H9 (cell line): Measurements from ENCODE around the gene PHOSPHO2. TPM values are rescaled to one million over a fixed set of nuclear protein-coding genes. Genes with fewer than 3 reads are reported as not detected.

Experiments used
- DNase-seq: peaks from one replicate; pipeline ENCODE4 v3.0.0-alpha.2; 2017
- H2AFZ ChIP-seq: one replicate; pipeline ENCODE4 v1.6.1; 2013; ENCODE audit warnings: mild to moderate bottlenecking, low read length, control low read depth, moderate library complexity
- H2AK5ac ChIP-seq: 2 replicates; pipeline ENCODE4 v1.6.1; 2013; ENCODE audit warnings: low read length, control low read depth, mixed read lengths; ENCODE audit not compliant: insufficient read length
- H2BK120ac ChIP-seq: one replicate; pipeline ENCODE4 v1.6.1; 2013; ENCODE audit warnings: low read depth, mild to moderate bottlenecking, low read length, control low read depth, inconsistent platforms; ENCODE audit not compliant: poor library complexity, severe bottlenecking
- H2BK12ac ChIP-seq: 2 replicates; pipeline ENCODE4 v1.6.1; 2013; ENCODE audit warnings: low read length, control low read depth, mixed read lengths, low read depth; ENCODE audit not compliant: insufficient read length
- H2BK15ac ChIP-seq: 2 replicates; pipeline ENCODE4 v1.6.1; 2013; ENCODE audit warnings: low read depth, low read length, control low read depth
- H2BK20ac ChIP-seq: one replicate; pipeline ENCODE4 v1.6.1; 2013; ENCODE audit warnings: low read depth, mild to moderate bottlenecking, low read length, control low read depth, inconsistent platforms; ENCODE audit not compliant: poor library complexity, severe bottlenecking
- H2BK5ac ChIP-seq: 2 replicates; pipeline ENCODE4 v1.6.1; 2013; ENCODE audit warnings: low read length, control low read depth, mixed read lengths; ENCODE audit not compliant: insufficient read length
- H3K14ac ChIP-seq: 2 replicates; pipeline ENCODE4 v1.6.1; 2013; ENCODE audit warnings: low read length, control low read depth; ENCODE audit not compliant: insufficient read depth
- H3K18ac ChIP-seq: 2 replicates; pipeline ENCODE4 v1.6.1; 2013; ENCODE audit warnings: low read depth, mild to moderate bottlenecking, mixed read lengths, low read length, control low read depth; ENCODE audit not compliant: insufficient read length
- H3K23ac ChIP-seq: 2 replicates; pipeline ENCODE4 v1.6.1; 2013; ENCODE audit warnings: low read length, control low read depth, mixed read lengths, low read depth; ENCODE audit not compliant: insufficient read length
- H3K23me2 ChIP-seq: 2 replicates; pipeline ENCODE4 v1.6.1; 2013; ENCODE audit warnings: low read depth, mild to moderate bottlenecking, mixed read lengths, low read length, control low read depth; ENCODE audit not compliant: insufficient read length, poor library complexity, severe bottlenecking
- H3K27ac ChIP-seq: 2 replicates; pipeline ENCODE4 v1.5.1; 2013; ENCODE audit warnings: low read length, control low read depth, mixed read lengths, low read depth; ENCODE audit not compliant: insufficient read length
- H3K27me3 ChIP-seq: 2 replicates; pipeline ENCODE4 v1.6.1; 2013; ENCODE audit warnings: low read length, control low read depth, inconsistent platforms; ENCODE audit not compliant: insufficient read depth
- H3K4ac ChIP-seq: 2 replicates; pipeline ENCODE4 v1.6.1; 2013; ENCODE audit warnings: low read depth, mild to moderate bottlenecking, control low read depth, inconsistent platforms, low read length, moderate library complexity
- H3K4me1 ChIP-seq: 2 replicates; pipeline ENCODE4 v1.6.1; 2013; ENCODE audit warnings: low read length, control low read depth, inconsistent platforms; ENCODE audit not compliant: insufficient read depth
- H3K4me2 ChIP-seq: 2 replicates; pipeline ENCODE4 v1.6.1; 2013; ENCODE audit warnings: low read length, control low read depth, mixed read lengths; ENCODE audit not compliant: insufficient read length, insufficient read depth
- H3K56ac ChIP-seq: 2 replicates; pipeline ENCODE4 v1.6.1; 2013; ENCODE audit warnings: low read depth, mild to moderate bottlenecking, mixed read lengths, low read length, control low read depth; ENCODE audit not compliant: insufficient read length
- H3K79me1 ChIP-seq: 2 replicates; pipeline ENCODE4 v1.6.1; 2013; ENCODE audit warnings: low read depth, mild to moderate bottlenecking, moderate library complexity, low read length, control low read depth, inconsistent platforms; ENCODE audit not compliant: insufficient read depth, poor library complexity, severe bottlenecking
- H3K79me2 ChIP-seq: 2 replicates; pipeline ENCODE4 v1.6.1; 2013; ENCODE audit warnings: low read length, control low read depth, inconsistent platforms; ENCODE audit not compliant: insufficient read depth
- H3K9ac ChIP-seq: 2 replicates; pipeline ENCODE4 v1.6.1; 2013; ENCODE audit warnings: low read length, control low read depth, mixed read lengths; ENCODE audit not compliant: insufficient read length; ENCODE audit errors: extremely low read depth
- H3K9me3 ChIP-seq: one replicate; pipeline ENCODE4 v1.6.1; 2013; ENCODE audit warnings: low read depth, low read length, inconsistent platforms; ENCODE audit not compliant: control insufficient read depth
- H3T11ph ChIP-seq: one replicate; pipeline ENCODE4 v1.6.1; 2013; ENCODE audit warnings: mild to moderate bottlenecking, low read length, control low read depth, inconsistent platforms
- H4K20me1 ChIP-seq: one replicate; pipeline ENCODE4 v1.6.1; 2013; ENCODE audit not compliant: control insufficient read depth, insufficient read length, insufficient read depth
- H4K5ac ChIP-seq: 2 replicates; pipeline ENCODE4 v1.6.1; 2013; ENCODE audit warnings: low read depth, mild to moderate bottlenecking, mixed read lengths, low read length, control low read depth; ENCODE audit not compliant: insufficient read length
- H4K8ac ChIP-seq: replicated peaks from 2 replicates; pipeline ENCODE4 v1.6.1; 2013; ENCODE audit warnings: low read length, control low read depth, mixed read lengths, low read depth; ENCODE audit not compliant: insufficient read length
- H4K91ac ChIP-seq: 2 replicates; pipeline ENCODE4 v1.6.1; 2013; ENCODE audit warnings: low read depth, mild to moderate bottlenecking, moderate library complexity, mixed read lengths, low read length, control low read depth; ENCODE audit not compliant: insufficient read length
- H3K27ac Mint-ChIP-seq, 3 experiments: 2 replicates in 2 of 3; 3 replicates in 1 of 3; pipeline ENCODE4 v1.8.0; 2020 to 2021; ENCODE audit warnings: mixed read lengths in 3 of 3, mild to moderate bottlenecking in 1 of 3, moderate library complexity in 1 of 3
- H3K27me3 Mint-ChIP-seq: 2 replicates; pipeline ENCODE4 v1.8.0; 2021; ENCODE audit warnings: low read depth, mild to moderate bottlenecking, moderate library complexity, mixed read lengths
- H3K36me3 Mint-ChIP-seq, 3 experiments: 2 replicates in 2 of 3; 3 replicates in 1 of 3; pipeline ENCODE4 v1.8.0; 2020 to 2021; ENCODE audit warnings: low read depth in 3 of 3, mixed read lengths in 3 of 3; ENCODE audit not compliant: insufficient read depth in 1 of 3
- H3K4me1 Mint-ChIP-seq, 2 experiments: 2 replicates each; pipeline ENCODE4 v1.8.0; 2020; ENCODE audit warnings: mixed read lengths in 2 of 2
- H3K4me3 Mint-ChIP-seq, 2 experiments: 2 replicates in 1 of 2; 3 replicates in 1 of 2; pipeline ENCODE4 v1.8.0; 2020 to 2021; ENCODE audit warnings: mild to moderate bottlenecking in 2 of 2, mixed read lengths in 2 of 2, moderate library complexity in 1 of 2
- H3K9me3 Mint-ChIP-seq, 2 experiments: 2 replicates in 1 of 2; 3 replicates in 1 of 2; pipeline ENCODE4 v1.8.0; 2020; ENCODE audit warnings: mild to moderate bottlenecking in 2 of 2, mixed read lengths in 2 of 2, moderate library complexity in 1 of 2
- WGBS: extraction: QIAGEN DNeasy Blood & Tissue Kit; methylation state at CpG from one replicate; pipeline ENCODE4 v1.1.7; 2013; ENCODE audit warnings: missing lambda C conversion rate, low lambda C conversion rate, mixed read lengths; ENCODE audit not compliant: insufficient read length; ENCODE audit errors: extremely low coverage; 5-methylcytosine and 5-hydroxymethylcytosine counted together
- total RNA-seq: library from RNA; stranded (reverse); gene quantifications from 2 replicates; pipeline ENCODE4 v1.2.1, GENCODE V29; 2021
- TF ChIP-seq, protein P1 (sequence below): fragments of 200-600 bp; sonication (generic); conservative IDR thresholded peaks from 3 replicates; pipeline ENCODE4 v1.8.0; 2021; ENCODE audit warnings: antibody characterized with exemption, mild to moderate bottlenecking

The PHOSPHO2 gene
- total RNA-seq, 1 experiment from 2014 or later, result 7.2 TPM

GRCh38 chr2:169715379-169716237, 21.3 kb downstream of the PHOSPHO2 start:
- H3K4me3 Mint-ChIP-seq, result no peak overlapping the region
- Histone ChIP-seq H3K4ac (no peak overlapping the region), H3K9me3 (no peaks in the 10 kb centered on the region), H3K14ac (no peak overlapping the region), H4K91ac (no peak overlapping the region), H3K4me2 (no peak overlapping the region), H2BK12ac (no peak overlapping the region), H3K56ac (no peak overlapping the region), H3K27me3 (no peaks in the 10 kb centered on the region), H4K5ac (no peak overlapping the region), H3K23me2 (no peaks in the 10 kb centered on the region), H3T11ph (no peak overlapping the region), H2BK5ac (no peak overlapping the region), H2AK5ac (no peak overlapping the region), H4K20me1 (no peaks in the 10 kb centered on the region), H3K4me1 (no peaks in the 10 kb centered on the region), H2BK15ac (no peak overlapping the region), H3K27ac (no peak overlapping the region), H2BK20ac (no peak overlapping the region), H2BK120ac (no peak overlapping the region), H2AFZ (no peak overlapping the region), H3K79me2 (no peaks in the 10 kb centered on the region), H3K18ac (no peak overlapping the region), H3K9ac (no peak overlapping the region), H4K8ac (no peak overlapping the region), H3K23ac (no peak overlapping the region), H3K79me1 (no peaks in the 10 kb centered on the region)
- H3K36me3 Mint-ChIP-seq, result peaks cover 9 to 12% (median 11%) of the 10 kb centered on the region in 3 experiments; a peak in 6 of 7 replicates
- TF ChIP-seq, protein P1, sequence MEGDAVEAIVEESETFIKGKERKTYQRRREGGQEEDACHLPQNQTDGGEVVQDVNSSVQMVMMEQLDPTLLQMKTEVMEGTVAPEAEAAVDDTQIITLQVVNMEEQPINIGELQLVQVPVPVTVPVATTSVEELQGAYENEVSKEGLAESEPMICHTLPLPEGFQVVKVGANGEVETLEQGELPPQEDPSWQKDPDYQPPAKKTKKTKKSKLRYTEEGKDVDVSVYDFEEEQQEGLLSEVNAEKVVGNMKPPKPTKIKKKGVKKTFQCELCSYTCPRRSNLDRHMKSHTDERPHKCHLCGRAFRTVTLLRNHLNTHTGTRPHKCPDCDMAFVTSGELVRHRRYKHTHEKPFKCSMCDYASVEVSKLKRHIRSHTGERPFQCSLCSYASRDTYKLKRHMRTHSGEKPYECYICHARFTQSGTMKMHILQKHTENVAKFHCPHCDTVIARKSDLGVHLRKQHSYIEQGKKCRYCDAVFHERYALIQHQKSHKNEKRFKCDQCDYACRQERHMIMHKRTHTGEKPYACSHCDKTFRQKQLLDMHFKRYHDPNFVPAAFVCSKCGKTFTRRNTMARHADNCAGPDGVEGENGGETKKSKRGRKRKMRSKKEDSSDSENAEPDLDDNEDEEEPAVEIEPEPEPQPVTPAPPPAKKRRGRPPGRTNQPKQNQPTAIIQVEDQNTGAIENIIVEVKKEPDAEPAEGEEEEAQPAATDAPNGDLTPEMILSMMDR, result no peak
- no peaks in the 10 kb centered on the region for H3K27me3 Mint-ChIP-seq
- no CpG with 5 or more reads among the region's 17 CpGs for WGBS
- H3K9me3 Mint-ChIP-seq, result peaks cover 8% of the 10 kb centered on the region in 2 experiments
- DNase-seq, result no peak
- peaks cover 0 to 8% of the 10 kb centered on the region in 2 experiments; a peak in 2 of 4 replicates for H3K4me1 Mint-ChIP-seq
- H3K27ac Mint-ChIP-seq, result no peak overlapping the region
